ENCODE results near the gene SLC5A2. TPM values are rescaled to one million over a fixed set of nuclear protein-coding genes. Genes with fewer than 3 reads are reported as not detected.
"Not testable (repeated sequence)": the region's sequence is repeated elsewhere in the genome, so short reads cannot be mapped to it uniquely, and the experiment has no call there.

The SLC5A2 gene
- under 1 TPM; 0.28 to 0.79 TPM for total RNA-seq
- long read RNA-seq, partial matches to known transcripts, result 2 of 5 reads
- long read RNA-seq, other reads (novel, unspliced or antisense), result 3 of 5 reads

DNA sequence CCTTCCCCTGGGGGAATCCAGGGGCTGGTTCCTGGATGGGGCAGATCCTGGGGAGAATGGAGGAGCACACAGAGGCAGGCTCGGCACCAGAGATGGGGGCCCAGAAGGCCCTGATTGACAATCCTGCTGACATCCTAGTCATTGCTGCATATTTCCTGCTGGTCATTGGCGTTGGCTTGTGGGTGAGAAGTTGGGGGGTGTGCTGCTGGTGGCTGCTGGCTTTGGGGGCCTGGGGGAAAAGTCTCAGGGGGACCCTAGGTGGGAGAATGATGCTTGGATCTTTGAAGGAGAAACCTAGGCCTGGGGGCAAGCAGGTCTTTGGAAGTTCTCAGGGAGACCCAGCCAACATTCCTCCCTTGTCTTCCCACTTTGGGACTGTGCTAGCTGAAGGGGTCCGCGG, at the start of gene SLC5A2:
Gene SLC5A2 (plus strand): TSS at position 43 of the 400 bp plus-strand sequence. CDS start 14 bp downstream, at position 57.
- DNase-seq (no peak), ATAC-seq (no peak)
- intact Hi-C loops (cut with DNase I, micrococcal nuclease), result no loop called here

DNA sequence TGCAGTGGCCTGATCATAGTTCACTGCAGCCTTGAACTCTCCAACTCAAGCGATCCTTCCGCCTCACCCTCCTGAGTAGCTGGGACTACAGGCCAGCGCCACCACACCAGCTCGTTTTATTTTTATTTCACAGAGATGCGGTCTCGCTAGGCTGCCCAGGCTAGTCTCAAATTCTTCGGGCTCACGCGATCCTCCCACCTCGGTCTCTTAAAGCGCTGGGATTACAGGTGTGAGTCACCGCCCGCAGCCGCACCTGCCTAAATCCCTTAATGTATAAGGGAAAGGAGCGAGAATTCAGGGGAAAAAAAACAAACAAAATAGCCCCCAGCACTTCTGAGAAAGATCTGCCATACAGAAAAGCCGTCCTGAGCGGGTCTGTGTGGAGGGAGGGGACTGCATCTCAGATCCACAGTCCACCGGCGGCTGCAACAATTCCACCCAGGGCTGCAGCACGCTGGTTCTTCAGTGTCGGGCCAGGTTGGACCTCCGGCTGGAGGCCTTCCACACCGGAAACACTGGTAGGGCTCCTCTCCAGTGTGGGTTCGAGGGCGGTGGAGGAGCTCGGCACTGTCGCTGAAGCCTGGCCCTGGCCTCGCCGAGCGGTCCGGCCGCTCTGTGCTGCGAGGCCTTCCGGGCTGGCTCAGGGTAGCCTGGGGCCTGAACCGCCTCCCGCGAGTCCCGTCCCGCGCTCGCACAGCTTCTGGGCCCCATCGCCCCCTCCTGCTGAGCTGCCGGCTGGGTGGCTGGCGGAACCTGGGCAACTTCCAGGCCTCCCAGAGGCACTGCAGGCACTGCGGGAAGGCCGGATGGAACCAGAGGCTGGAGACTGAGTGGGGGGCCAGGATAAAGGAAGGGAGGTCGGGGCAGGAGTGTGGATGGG, 47.3 kb upstream of the SLC5A2 start:
- ATAC-seq (no peak), DNase-seq (no peak)
- intact Hi-C loops (cut with DNase I, micrococcal nuclease), result no loop called here

DNA sequence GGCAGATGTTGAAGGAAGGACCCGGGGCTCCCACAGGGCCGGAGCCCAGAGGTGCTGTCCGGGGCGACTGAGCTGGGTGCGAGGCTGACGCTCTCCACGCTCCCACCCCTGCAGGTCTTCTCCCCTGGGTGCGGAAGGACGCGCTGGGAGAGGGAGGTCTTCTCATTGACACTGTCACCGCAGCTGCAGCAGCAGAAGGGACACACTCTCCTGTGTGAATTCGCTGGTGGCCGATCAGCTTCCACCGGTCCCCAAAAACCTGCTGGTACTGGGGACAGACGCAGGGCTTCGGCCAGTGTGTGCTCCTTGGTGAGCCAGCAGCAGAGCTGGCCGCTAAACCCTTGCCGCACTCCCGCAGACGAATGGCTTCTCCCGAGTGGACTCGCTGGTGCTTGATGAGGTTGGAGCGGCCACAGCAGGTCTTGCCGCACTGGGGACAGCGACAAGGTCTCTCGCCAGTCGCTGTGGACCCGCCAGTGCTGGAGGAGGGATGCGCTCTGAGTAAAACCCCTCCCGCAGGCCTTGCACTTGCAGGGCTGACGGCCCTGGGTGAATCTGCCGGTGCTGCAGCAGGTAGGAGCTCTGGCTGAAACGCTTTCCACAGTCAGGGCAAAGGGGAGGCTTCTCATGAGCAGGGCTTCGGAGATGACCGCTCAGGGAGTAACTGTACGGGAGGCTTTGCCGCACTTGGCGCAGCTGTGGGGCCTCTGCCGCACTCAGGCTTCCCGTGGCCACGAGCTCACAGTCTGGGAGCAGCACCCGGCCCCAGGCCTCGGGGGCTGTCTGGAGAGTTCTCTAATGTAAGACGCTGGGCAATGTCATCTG, 46.5 kb upstream of the SLC5A2 start:
- ATAC-seq, result no peak
- intact Hi-C loops (cut with DNase I, micrococcal nuclease), result no loop called here
- DNase-seq, result no peak

DNA sequence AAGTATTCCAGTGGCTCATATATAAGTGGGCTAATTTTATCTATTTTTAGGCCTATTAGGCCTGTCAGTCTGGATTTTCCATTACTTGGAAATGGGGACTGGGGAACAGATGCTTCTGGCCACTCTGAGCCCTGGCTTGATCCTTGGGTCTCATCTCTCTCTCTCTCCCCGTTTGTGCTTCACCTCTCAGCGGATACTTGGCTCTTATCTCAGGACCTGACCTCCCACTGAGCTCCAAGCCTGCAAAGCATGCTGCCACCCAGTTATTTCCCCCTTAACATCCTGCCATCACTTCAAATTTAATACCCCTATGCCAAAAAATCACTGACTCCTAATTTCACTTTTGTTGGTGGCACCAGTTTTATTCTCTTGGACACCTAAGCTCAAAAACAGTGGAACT, 44.5 kb upstream of the SLC5A2 start:
- DNase-seq, result no peak
- no peak for ATAC-seq
- intact Hi-C loops (cut with DNase I, micrococcal nuclease), result no loop called here

DNA sequence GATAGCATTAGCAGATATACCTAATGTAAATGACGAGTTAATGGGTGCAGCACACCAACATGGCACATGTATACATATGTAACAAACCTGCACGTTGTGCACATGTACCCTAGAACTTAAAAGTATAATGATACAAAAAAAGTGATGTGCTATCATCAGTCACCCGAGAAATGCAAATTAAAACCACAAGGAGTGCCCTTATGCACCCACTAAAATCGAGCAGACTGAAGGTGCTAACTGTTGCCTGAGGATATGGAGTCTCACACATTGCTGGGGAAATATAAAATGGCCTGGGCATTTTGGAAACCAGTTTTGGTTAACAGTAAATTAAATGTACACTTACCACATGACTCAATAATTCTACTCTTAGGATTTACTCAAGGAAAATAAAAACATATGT, 43.9 kb upstream of the SLC5A2 start:
- intact Hi-C loops (cut with DNase I, micrococcal nuclease); DNase-seq; ATAC-seq: not testable (repeated sequence)

DNA sequence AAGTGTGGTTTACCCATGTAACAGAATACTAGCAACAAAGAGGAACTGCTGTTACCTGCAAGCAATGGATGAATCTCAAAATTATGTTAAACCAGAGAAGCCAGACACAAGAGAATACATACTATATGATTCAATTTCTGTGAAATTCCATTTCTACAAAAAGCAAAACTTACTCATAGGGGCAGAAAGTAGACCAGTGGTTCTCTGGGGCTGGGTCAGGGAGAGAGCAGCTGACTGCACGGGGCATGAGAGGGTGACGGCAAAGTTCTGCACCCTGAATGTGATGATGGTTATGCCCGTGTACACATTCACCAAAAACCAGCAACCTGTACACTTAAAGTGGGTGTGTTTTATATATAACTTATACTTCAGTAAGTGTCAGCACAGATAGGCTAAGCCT, 43.4 kb upstream of the SLC5A2 start:
- intact Hi-C loops (cut with DNase I, micrococcal nuclease), result no loop called here
- ATAC-seq (no peak), DNase-seq (no peak)

DNA sequence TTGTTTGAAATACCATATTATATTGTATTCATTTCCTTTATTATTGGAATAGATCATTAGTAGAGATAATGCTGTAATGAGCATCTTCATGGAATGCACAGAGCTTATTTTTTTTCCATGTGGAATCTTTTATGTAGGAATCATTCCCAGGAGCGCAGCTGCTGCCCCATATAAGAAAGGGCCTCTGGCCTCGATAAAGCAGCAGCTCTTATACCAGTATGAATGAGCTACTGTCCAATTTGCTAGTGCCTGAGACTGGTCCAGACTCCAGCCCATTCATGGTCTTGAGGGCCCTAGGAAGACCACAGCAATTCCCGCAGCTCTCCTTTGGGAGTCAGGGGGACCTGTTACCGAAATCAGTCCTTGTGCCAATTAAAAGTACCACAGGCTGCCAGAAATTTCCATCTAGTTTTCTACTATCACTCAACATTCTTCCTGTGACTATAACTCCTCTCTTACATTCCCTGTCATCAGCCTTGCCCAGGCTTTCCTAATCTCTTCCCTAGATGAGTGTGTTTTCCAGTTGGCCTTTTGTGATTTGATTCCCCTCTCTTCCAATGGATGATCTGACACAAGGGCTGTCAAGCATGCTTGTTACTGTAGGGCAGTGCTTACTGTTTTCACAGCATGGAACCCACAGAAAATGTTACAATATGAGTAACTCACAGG, 42.3 kb upstream of the SLC5A2 start:
- ATAC-seq, result no peak
- intact Hi-C loops (cut with DNase I, micrococcal nuclease), result loop anchor here (5.0 to 10.0 kb wide), 2 partner anchors 453 to 476 kb away; partner anchors contain the start of gene HSD3B7 (in 1 of the 2)
- DNase-seq, result no peak

DNA sequence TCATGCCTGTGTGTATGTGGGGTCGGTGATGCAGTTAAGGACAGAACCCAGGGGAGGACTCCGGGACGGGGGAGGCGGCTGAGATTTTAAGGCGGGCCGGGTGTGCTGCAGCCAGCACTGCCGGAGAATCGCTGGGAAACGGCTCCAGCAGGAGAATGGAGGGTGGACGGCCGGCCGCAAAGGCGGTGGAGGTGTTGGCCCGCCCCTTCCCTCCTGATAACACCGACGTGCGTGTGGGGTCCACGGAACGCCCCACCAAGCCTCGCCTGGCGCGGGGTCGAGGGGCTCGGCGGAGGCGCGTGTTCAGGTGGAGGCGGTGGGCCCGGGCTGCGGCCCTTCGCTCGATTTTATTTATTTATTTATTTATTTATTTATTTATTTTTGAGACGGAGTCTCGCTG, 41.0 kb upstream of the SLC5A2 start:
- ATAC-seq (no peak), DNase-seq (no peak)
- intact Hi-C loops (cut with DNase I, micrococcal nuclease), result loop anchor here (5.0 to 10.0 kb wide), 2 partner anchors 455 to 477 kb away; partner anchors contain the start of gene HSD3B7 (in 1 of the 2)

DNA sequence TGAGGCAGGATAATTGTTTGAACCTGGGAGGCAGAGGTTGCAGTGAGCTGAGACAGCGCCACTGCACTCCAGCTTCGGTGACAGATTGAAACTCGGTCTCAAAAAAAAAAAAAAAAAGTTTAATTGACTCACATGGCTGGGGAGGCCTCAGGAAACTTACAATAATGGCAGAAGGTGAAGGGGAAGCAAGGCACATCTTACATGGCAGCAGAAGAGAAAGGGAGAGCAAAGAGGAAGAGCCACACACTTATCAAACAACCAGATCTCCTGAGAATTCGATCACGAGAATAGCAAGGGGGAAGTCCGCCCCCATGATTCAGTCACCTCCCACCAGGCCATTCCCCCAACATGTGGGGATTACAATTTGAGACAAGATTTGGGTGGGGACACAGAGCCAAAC, 37.0 kb upstream of the SLC5A2 start:
- DNase-seq, ATAC-seq: not testable (repeated sequence)
- intact Hi-C loops (cut with DNase I, micrococcal nuclease), result loop anchor here in 1 of 2 donors (10.0 kb wide), 1 partner anchor 481 kb away; no protein-coding TSS in a partner anchor

DNA sequence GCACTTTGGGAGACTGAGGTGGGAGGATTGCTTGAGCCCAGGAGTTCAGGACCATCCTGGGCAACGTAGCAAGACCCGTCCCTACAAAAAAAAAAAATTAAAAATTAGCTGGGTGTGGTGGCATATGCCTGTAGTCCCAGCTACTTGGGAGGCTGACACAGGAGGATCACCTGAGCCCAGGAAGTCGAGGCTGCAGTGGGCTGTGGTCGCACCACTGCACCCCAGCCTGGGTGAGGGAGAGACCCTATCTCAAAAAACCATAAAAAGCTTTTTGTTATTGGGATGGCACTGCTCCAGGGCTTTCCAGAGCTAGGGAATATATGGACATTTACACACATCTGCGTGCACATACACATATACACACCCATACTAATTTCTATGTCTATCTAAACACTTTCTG, 31.7 kb upstream of the SLC5A2 start:
- DNase-seq, result no peak

DNA sequence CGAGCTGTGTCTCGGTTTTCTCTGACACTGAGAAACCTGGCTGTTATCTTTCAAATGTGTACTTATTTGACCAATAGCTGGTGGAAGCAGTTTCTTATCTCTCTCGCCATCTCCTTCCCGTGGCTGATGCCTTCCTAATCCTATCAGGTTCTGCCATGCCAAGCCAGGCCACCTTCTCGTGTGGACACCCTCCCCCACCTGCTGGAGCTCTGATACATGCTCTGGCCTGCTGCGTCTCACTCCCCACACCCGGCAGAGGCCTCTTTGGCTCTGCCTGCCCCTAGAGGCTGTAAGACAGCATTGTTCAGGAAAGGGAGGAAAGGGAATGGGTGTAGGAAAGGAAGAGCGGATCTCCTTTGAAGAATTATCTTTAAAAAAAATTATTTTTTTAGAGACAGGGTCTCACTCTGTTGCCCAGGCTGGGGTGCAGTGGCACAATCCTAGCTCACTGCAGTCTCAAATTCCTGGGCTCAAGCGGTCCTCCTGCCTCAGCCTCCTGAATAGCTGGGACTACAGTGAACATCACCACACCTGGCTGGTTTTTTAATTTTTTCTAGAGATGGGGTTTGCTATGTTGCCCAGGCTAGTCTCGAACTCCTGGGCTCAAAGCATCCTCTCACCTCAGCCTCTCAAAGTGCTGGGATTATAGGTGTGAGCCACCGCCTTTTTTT, 31.1 kb upstream of the SLC5A2 start:
- peak; percentile 58 to 69 for DNase-seq
- intact Hi-C loops (cut with DNase I, micrococcal nuclease), result no loop called here
- ATAC-seq, result peak; percentile 79

More for the DNA sequence above, 31.7 kb upstream of the SLC5A2 start:
- intact Hi-C loops (cut with DNase I, micrococcal nuclease), result no loop called here
- ATAC-seq, result no peak

DNA sequence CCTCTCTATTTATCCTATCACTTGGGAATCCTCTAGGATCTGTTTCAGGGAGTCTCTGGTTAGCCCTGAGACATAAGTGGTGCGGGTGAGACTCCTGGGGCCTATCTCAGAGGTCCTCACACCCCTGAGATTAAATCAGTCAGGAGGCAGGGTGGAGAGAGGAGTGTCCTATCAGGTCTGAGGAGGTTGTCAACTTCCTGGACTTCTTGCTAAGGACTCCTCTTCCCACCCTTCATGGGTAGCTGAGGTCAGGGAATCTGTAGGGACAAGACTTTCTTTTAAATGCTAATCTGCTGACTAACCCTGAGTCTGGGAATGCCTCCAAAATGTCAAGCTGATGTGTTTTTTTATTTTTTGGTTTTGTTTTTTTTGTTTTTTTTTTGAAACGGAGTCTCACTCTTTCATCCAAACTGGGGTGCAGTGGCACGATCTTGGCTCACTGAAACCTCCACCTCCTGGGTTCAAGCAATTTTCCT, 30.3 kb upstream of the SLC5A2 start:
- intact Hi-C loops (cut with DNase I, micrococcal nuclease), result no loop called here
- DNase-seq (no peak), ATAC-seq (no peak)

DNA sequence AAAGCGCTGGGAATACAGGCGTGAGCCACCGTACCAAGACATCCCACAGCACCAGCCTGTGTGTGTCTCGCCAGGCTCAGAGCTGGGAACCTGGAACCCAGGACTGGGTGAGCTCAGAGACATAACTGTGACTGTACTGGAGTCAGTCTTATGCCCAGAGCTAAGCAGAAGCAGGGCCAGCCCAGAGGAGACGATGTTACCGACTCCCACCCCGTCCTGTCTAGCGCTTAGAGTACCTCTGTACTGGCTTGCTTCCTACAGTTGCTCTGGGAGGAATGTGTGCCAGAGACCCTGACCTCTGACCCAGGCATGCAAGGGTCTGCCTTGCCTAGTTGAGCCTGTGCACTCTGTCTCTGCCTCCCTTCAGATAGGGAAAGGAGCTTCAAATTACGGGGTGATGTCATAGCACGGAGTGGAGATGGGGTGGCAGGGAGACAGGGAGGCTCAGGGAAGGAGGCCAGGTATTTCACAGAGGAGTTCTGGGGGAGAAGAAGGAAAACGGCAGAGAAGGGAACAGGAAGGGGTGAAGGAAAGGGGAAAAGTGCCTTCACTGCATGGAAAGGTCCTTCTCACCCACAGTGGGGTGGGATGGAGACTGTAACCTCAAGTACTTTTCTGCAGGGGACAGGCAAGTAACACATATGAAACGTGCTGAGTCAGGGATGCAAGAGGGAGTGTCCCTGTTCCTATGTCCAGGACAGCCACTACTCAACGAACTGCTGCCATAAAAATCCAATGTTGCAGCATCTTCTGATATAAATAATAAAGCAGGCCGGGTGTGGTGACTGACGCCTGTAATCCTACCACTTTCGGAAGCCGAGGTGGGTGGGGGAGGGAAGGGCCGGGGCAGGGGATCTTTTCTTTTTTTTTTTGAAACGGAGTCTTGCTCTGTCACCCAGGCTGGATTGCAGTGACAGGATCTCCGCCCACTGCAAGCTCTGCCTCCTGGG, 29.4 kb upstream of the SLC5A2 start:
- ATAC-seq (peak; percentile 54), DNase-seq (peak in 1 of 2 donors; percentile 39)
- intact Hi-C loops (cut with DNase I, micrococcal nuclease), result no loop called here

DNA sequence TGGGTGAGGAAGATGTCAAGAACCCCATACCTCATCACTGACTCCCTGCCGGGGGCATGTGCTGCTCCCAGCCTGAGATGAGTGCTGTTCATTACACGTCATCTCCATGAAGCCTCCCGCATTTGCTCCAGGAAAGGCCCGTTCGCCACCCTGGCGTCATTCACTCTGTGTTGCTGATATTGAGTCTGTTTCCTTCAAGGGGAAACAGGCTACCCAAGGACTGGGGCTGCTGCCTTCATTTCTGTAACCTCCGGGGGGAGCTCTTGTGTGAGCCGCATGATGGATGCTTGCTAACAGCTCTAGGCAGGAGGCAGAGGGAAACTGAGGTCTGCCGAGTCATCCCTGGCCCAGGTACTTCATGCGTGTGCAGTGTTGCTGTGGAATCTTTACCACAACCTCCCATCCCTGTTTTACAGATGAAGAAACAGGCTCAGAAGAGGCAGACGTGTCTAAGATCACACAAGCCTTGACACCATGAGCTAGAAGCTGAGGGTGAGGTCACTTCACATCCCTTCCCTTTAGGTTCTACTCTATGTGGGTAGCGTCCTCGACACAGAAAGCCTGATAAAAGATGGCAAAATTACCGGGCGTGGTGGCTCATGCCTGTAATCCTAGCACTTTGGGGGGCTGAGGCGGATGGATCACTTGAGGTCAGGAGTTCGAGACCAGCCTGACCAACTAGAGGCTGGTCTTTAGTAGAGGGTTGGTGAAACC, 27.2 kb upstream of the SLC5A2 start:
- ATAC-seq (no peak), DNase-seq (no peak)
- intact Hi-C loops (cut with DNase I, micrococcal nuclease), result no loop called here

DNA sequence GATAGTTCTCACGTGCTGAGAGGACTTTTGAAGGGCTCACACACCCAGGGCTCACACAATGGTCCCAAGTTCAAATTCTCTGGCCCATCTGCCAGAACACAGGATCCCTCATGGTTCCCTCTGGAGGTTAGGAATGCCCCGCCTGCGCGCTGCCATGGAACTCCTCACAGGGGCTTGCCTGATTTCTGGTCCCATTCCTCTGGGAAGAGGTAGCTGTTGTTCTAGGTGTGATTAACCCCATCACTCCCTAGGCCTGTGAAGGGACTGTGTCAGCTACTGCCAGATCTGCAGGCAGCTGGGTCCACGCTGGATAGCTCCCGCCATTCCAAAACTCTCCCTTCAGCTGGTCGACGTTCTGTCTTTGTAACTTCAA, 25.9 kb upstream of the SLC5A2 start:
- intact Hi-C loops (cut with DNase I, micrococcal nuclease), result no loop called here
- ATAC-seq (no peak), DNase-seq (no peak)

DNA sequence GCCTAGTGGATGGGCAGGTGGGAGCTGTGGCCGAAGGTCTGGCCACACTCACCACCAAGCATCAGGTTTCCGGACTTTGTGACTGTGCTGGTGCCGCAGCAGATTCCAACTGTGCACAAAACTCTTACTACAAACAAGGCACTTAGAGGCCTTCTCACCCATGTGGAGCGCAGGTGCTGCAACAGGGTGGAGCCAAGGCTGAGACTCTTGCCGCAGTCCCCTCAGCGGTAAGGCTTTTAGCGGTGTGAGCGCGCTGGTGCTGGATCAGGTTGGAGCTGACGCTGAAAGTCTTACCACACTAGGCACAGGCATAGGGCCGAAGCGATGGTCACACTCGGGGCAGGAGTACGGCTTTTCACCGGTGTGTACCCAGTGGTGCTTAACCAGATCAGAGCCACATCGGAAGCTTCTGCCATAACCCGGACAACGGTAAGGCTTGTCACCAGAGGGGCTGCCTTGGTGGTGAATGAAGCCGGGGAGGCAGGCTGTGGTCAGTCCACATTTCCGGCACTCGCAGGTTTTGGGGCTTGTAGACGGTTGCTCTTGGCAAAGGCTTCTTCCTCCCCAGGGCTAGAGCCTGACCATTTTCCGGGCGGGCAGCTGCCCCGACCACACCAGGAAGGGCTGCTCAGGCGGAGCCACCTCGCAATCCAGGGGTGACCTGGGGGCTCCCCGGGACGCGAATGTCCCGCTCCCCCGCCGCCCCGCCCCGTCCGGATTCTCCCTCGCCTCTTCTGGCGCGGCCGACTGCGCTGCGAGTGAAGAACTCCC, 24.7 kb upstream of the SLC5A2 start:
- peak; percentile 68 to 69 for DNase-seq
- peak; percentile 21 for ATAC-seq
- intact Hi-C loops (cut with DNase I, micrococcal nuclease), result no loop called here
